GM20431 (cell line): ENCODE results near the gene PLBD2.

ENCODE experiments used
- in situ Hi-C: fragments of 300-500 bp; cut with MseI, MboI; formaldehyde crosslinking; loops from one replicate; pipeline ENCODE4 v1.15.0; 2020; ENCODE audit warnings: low sequenced_read_pairs; ENCODE audit not compliant: unreplicated experiment

Gene PLBD2

GRCh38 chr12:113436993-113437728, 78.8 kb downstream of the PLBD2 start:
- in situ Hi-C loops: loop anchor here (25.0 kb wide), 1 partner anchor 475 kb away; no protein-coding TSS in a partner anchor

GRCh38 chr12:113437729-113438100, 79.3 kb downstream of the PLBD2 start:
- in situ Hi-C loops: loop anchor here (25.0 kb wide), 1 partner anchor 475 kb away; no protein-coding TSS in a partner anchor

GRCh38 chr12:113438523-113439300, 80.3 kb downstream of the PLBD2 start:
- in situ Hi-C loops: loop anchor here (25.0 kb wide), 1 partner anchor 474 kb away; no protein-coding TSS in a partner anchor

- in situ Hi-C loops: loop anchor here (25.0 kb wide), 1 partner anchor 473 kb away; no protein-coding TSS in a partner anchor
These were observed 80.9 kb downstream of the PLBD2 start for GRCh38 chr12:113439301-113439597.

- in situ Hi-C loops: loop anchor here (25.0 kb wide), 1 partner anchor 473 kb away; no protein-coding TSS in a partner anchor
These were observed 81.2 kb downstream of the PLBD2 start for GRCh38 chr12:113439606-113440030.

- in situ Hi-C loops: loop anchor here (25.0 kb wide), 1 partner anchor 472 kb away; no protein-coding TSS in a partner anchor
These were observed 81.9 kb downstream of the PLBD2 start for GRCh38 chr12:113440336-113440735.
